ENCODE results near the gene PDE6G. TPM values are rescaled to one million over a fixed set of nuclear protein-coding genes. Genes with fewer than 3 reads are reported as not detected.

PDE6G gene
- total and polyA plus RNA-seq, 2 donors (not counting 3 experiments of a cell fraction or from before 2014, with no cell fraction given), result 1.8 to 3.7 TPM

- Histone ChIP-seq H3K27ac (ENCODE audit: insufficient read depth, low read depth, low read length) (no peak overlapping the region), H4K20me1 (replicated peaks; ENCODE audit: control insufficient read depth, extremely low read depth, insufficient read depth, low read length) (no peaks in the 10 kb centered on the region), H3K36me3 (ENCODE audit: control insufficient read depth in 2 of 2, extremely low read depth in 1 of 2, insufficient read depth in 2 of 2, low read length in 2 of 2) (no peaks in the 10 kb centered on the region), H3K4me3 (replicated peaks in 1 of 3; ENCODE audit: insufficient read depth in 1 of 3, low read depth in 1 of 3, low read length in 3 of 3) (no peak overlapping the region), H3K79me2 (ENCODE audit: control insufficient read depth, insufficient read depth, low read length) (no peaks in the 10 kb centered on the region), H3K27me3 (ENCODE audit: control insufficient read depth in 2 of 2, insufficient read depth in 2 of 2, low read length in 2 of 2) (peaks cover 18 to 22% of the 10 kb centered on the region in 2 experiments), H3K4me2 (ENCODE audit: insufficient read depth, low read length) (no peak overlapping the region), H3K9me3 (replicated peaks; ENCODE audit: control insufficient read depth, insufficient read depth, low read length) (no peaks in the 10 kb centered on the region), H3K4me1 (ENCODE audit: control insufficient read depth, extremely low read depth, insufficient read depth, low read length) (no peaks in the 10 kb centered on the region), H3K9me1 (replicated peaks; ENCODE audit: control insufficient read depth, extremely low read depth, insufficient read depth, low read length) (no peaks in the 10 kb centered on the region), H3K9ac (replicated peaks; ENCODE audit: extremely low read depth, insufficient read depth, low read length) (no peak overlapping the region), H2AFZ (ENCODE audit: low read depth, low read length) (no peak overlapping the region)
- TF ChIP-seq EZH2 (IDR thresholded peaks at IDR 0.05; ENCODE audit: borderline replicate concordance, low read depth, low read length, severe bottlenecking) (peak; percentile 92), JUN (IDR thresholded peaks at IDR 0.05; ENCODE audit: borderline replicate concordance, insufficient read depth, insufficient read length, low read depth) (no peak)
- FAIRE-seq, result no peak
- ChIA-PET CTCF (interaction anchor here (1.0 kb wide), 1 partner anchor 12 kb away, joined by 4 read pairs; no protein-coding TSS in a partner anchor), POLR2A (no interaction called here)
- dilution Hi-C loops (cut with MboI; ENCODE audit: extremely low pct_ligation_motif_present, low sequenced_read_pairs), result no loop called here
- intact Hi-C loops (cut with micrococcal nuclease), result no loop called here
- no TSS peak for BruUV-seq (replicated peaks)
- DNase-seq (ENCODE audit: low read depth, low spot score), result no peak
Observed at GRCh38 chr17:81648013-81648706, 8.2 kb downstream of the PDE6G start.

GRCh38 chr17:81647640-81648012 is 8.7 kb downstream of the PDE6G start:
- Histone ChIP-seq H3K9ac (replicated peaks; ENCODE audit: extremely low read depth, insufficient read depth, low read length) (no peak overlapping the region), H3K36me3 (ENCODE audit: control insufficient read depth in 2 of 2, extremely low read depth in 1 of 2, insufficient read depth in 2 of 2, low read length in 2 of 2) (no peaks in the 10 kb centered on the region), H4K20me1 (replicated peaks; ENCODE audit: control insufficient read depth, extremely low read depth, insufficient read depth, low read length) (no peaks in the 10 kb centered on the region), H3K9me1 (replicated peaks; ENCODE audit: control insufficient read depth, extremely low read depth, insufficient read depth, low read length) (no peaks in the 10 kb centered on the region), H3K27ac (ENCODE audit: insufficient read depth, low read depth, low read length) (no peak overlapping the region), H3K27me3 (ENCODE audit: control insufficient read depth in 2 of 2, insufficient read depth in 2 of 2, low read length in 2 of 2) (peaks cover 18 to 22% of the 10 kb centered on the region in 2 experiments), H3K9me3 (replicated peaks; ENCODE audit: control insufficient read depth, insufficient read depth, low read length) (no peaks in the 10 kb centered on the region), H3K4me1 (ENCODE audit: control insufficient read depth, extremely low read depth, insufficient read depth, low read length) (no peaks in the 10 kb centered on the region), H3K79me2 (ENCODE audit: control insufficient read depth, insufficient read depth, low read length) (no peaks in the 10 kb centered on the region), H3K4me3 (replicated peaks in 1 of 3; ENCODE audit: insufficient read depth in 1 of 3, low read depth in 1 of 3, low read length in 3 of 3) (no peak overlapping the region), H2AFZ (ENCODE audit: low read depth, low read length) (no peak overlapping the region), H3K4me2 (ENCODE audit: insufficient read depth, low read length) (no peak overlapping the region)
- FAIRE-seq, result no peak
- TF ChIP-seq, protein P1, sequence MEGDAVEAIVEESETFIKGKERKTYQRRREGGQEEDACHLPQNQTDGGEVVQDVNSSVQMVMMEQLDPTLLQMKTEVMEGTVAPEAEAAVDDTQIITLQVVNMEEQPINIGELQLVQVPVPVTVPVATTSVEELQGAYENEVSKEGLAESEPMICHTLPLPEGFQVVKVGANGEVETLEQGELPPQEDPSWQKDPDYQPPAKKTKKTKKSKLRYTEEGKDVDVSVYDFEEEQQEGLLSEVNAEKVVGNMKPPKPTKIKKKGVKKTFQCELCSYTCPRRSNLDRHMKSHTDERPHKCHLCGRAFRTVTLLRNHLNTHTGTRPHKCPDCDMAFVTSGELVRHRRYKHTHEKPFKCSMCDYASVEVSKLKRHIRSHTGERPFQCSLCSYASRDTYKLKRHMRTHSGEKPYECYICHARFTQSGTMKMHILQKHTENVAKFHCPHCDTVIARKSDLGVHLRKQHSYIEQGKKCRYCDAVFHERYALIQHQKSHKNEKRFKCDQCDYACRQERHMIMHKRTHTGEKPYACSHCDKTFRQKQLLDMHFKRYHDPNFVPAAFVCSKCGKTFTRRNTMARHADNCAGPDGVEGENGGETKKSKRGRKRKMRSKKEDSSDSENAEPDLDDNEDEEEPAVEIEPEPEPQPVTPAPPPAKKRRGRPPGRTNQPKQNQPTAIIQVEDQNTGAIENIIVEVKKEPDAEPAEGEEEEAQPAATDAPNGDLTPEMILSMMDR (IDR thresholded peaks at IDR 0.05; ENCODE audit: extremely low read depth in 1 of 2, insufficient read depth in 1 of 2, low read depth in 1 of 2, low read length in 2 of 2), result no peak
- TF ChIP-seq POLR2A (IDR thresholded peaks at IDR 0.05; ENCODE audit: low read depth, low read length) (no peak), EZH2 (IDR thresholded peaks at IDR 0.05; ENCODE audit: borderline replicate concordance, low read depth, low read length, severe bottlenecking) (no peak), FOS (IDR thresholded peaks at IDR 0.05; ENCODE audit: borderline replicate concordance, insufficient read depth, low read length) (no peak), POLR2AphosphoS5 (IDR thresholded peaks at IDR 0.05; ENCODE audit: insufficient read depth, low read depth, low read length) (no peak), JUN (IDR thresholded peaks at IDR 0.05; ENCODE audit: borderline replicate concordance, insufficient read depth, insufficient read length, low read depth) (no peak), MYC (IDR thresholded peaks at IDR 0.05; ENCODE audit: low read depth, low read length) (no peak), GATA2 (IDR thresholded peaks at IDR 0.05; ENCODE audit: insufficient read depth, insufficient read length, low read depth, low read length) (no peak)
- TF ChIP-seq, protein P2, sequence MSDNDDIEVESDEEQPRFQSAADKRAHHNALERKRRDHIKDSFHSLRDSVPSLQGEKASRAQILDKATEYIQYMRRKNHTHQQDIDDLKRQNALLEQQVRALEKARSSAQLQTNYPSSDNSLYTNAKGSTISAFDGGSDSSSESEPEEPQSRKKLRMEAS (IDR thresholded peaks at IDR 0.05; ENCODE audit: insufficient read depth, insufficient read length), result no peak
- ChIA-PET CTCF (interaction anchor here (1.0 kb wide), 1 partner anchor 11 kb away, joined by 4 read pairs; no protein-coding TSS in a partner anchor), POLR2A (no interaction called here)
- BruUV-seq (replicated peaks), result no TSS peak
- intact Hi-C loops (cut with micrococcal nuclease) (no loop called here), dilution Hi-C loops (cut with MboI; ENCODE audit: extremely low pct_ligation_motif_present, low sequenced_read_pairs) (no loop called here)
- no peak for DNase-seq (ENCODE audit: low read depth, low spot score)

All from endothelial cell of umbilical vein (primary cell).